H54 (cell line): ENCODE measurements around the gene TTLL10.

Experiments
- DNase-seq: peaks from one replicate; pipeline ENCODE4 v3.0.0; 2011; ENCODE audit warnings: low spot score, mixed read lengths; ENCODE audit not compliant: insufficient read length
- FAIRE-seq: peaks from 3 replicates; lab custom pipeline; 2011; peaks lifted over from hg19 to GRCh38; lab: Jason Lieb, UNC
- POLR2A ChIP-seq: IDR thresholded peaks from 2 replicates; pipeline ENCODE4 v1.6.1; 2011; ENCODE audit warnings: low read depth, mild to moderate bottlenecking, low read length

The TTLL10 gene

DNA sequence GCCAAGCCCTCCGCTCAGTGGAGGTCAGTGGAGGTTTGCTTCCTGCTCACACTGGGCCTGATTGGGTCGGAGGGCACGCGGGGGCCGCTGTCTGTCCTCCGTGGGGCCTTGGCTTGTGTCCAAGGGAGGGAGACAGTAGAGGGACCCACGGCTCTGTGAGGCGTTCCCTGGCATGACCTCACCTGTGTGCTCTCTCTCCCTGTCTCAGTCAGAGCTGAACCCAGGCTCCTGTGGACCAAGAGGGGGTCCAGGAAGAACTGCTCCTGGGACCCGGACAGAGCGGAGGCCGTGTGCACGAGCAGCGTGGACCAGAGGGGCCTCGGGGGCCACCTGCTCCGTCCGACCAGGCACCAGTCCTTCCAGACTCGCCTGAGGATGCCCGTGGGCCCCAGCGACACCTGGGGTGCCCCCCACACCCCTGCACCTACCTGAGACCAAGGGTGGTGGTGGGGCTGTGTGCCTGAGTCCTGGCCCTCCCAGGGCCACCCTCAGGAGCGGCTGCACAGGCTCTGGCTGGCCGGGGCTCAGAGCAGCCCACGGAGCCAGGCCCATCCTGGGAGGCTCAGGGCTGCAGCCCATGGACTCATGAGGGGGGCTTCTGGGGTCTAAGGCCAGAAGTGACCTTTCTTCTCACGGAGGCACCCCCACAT, 13.3 kb upstream of the TTLL10 start:
- TF ChIP-seq POLR2A = no peak
- no peak for DNase-seq
- FAIRE-seq = no peak

DNA sequence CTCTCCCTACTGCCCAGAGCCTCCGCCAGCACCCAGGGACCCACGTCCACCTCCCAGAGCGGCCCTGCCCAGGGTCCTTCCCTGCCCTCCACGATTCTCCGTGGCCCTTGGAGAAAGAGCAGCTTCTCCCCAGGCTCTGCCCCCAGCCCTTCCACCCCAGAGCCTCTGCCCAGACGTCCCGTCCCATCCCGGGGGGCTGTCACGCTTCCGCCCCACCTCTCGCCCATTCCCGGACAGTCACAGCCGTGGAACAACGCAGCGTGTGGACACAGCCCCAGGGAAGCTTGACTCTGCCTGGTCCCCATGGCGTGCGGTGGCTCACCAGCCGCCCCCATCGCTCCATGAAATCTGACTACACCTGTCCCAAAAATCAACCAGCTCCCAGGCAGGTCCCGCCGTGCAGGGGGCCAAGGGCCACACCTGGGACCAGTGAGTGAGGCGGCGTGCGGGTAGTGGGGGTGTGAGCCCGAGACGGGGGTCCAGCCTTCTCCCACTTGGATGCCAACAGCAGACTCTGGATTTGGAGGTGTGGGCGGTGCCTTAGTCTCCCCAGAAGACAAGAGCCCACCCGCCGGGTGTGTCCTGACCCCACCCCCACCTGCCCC, 12.5 kb upstream of the TTLL10 start:
- no peak for FAIRE-seq
- TF ChIP-seq POLR2A = no peak
- no peak for DNase-seq

DNA sequence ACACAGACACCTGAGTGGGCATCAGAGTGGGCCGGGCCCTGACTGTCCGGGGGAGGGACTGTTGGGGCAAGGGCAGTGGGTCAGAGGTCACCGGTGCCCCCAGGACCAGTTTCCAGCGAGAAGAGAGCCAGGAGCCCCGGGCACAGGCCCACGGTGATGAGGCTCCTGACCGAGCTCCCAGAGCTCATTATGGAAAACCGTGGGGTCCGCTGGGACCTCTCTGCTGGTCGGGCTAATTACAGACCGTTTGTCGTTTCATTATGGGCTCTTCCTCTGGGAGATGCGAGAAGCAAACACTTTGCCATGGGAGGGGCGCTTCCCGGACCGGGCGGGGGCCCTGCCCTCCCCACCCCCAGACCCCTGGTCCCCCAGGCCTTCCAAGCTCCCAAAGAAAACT, 12.0 kb upstream of the TTLL10 start:
- DNase-seq (no peak), FAIRE-seq (no peak)
- no peak for TF ChIP-seq POLR2A

GRCh38 chr1:1162597-1163537, 10.8 kb upstream of the TTLL10 start:
- no peak for TF ChIP-seq POLR2A
- no peak for DNase-seq
- FAIRE-seq = no peak

GRCh38 chr1:1163538-1164070, 10.1 kb upstream of the TTLL10 start:
- no peak for DNase-seq
- FAIRE-seq = no peak
- TF ChIP-seq POLR2A = no peak

- FAIRE-seq (no peak), DNase-seq (no peak)
- no peak for TF ChIP-seq POLR2A
Observed at GRCh38 chr1:1164361-1164700, 9.3 kb upstream of the TTLL10 start.

- TF ChIP-seq POLR2A = no peak
- FAIRE-seq = no peak
- no peak for DNase-seq
Observed at GRCh38 chr1:1164701-1165451, 8.8 kb upstream of the TTLL10 start.

DNA sequence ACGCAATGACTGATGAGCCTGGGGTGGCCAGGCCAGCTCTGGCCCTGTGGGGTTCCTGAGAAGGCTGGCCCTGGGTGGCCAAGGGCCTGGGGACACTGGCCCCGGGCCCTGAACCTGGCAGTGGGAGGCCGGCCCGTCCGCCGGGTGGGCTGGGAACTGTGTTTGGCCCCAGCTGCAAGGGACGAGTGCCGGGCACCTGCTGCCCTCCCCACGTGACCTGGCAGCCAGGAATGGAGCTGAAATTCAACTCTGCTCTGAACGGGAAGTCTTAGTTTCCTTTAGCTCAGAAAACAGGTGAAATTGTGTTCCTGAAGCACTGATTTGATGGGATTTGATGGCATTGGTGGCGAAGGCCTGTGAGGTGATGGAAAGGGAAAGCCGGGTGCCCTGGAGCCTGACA, 8.2 kb upstream of the TTLL10 start:
- no peak for TF ChIP-seq POLR2A
- DNase-seq (no peak), FAIRE-seq (no peak)

DNA sequence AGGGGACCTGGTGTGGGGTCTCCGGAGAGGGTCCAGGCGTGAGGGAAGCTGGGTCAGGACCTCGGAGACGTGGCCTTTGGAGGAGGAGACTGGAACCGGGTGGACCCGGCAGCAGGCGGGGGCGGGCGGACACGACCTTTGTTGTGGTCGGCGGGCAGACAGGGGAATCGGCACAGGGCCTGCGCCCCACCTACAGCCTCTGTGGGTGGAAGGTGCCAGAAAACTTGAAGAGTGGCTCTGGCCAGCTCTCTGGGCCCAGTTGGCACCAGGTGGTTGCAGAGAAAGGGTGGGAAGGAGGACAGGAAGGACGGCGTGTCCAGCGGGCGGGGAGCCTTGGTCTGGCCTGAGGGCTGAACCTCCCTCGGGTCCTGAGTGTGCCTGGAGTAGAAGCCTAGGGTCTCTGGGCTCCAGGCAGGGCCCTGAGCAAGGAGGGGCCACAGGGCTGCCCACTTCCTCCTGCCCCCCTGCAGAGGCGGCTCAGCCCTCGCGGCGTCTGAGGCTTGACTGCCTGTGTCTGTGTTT, 7.7 kb upstream of the TTLL10 start:
- TF ChIP-seq POLR2A = no peak
- DNase-seq = no peak
- FAIRE-seq = no peak

DNA sequence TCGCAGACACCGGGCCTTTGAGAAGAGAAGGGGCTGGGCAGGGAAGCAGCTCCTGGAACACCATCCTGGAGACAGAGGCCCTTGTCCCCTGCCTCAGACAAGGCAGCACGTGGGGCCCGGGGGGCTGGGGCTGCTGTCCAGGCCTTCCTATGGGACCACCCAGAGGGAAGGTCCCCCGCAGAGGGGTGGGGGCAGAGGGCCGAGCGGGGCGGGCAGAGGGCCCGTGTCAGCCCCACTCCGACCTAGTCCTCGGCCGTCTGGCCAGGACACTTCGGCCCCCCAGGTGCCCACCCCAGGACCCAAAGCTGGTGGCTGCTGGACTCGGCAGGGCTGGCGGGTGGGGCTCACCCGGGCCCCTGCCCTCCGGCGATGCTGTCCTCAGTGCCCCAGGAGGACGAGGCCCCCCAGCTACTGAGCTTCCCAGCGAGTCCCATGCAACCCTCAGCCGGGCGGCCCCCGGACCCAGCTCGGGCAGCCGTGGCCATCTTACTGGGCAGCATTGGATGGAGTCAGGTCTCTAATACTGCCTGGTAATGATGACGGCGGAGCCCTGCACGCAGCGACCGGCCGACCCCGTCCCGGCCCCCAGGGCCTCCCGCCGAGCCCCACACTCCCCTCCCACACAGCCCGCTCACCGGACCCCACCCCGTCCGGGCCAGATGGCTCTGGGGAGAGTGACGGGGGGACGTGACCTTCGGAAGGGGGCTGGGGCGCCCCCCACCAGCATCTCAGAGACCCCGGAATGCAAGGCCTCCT, 6.9 kb upstream of the TTLL10 start:
- no peak for DNase-seq
- no peak for FAIRE-seq
- no peak for TF ChIP-seq POLR2A

DNA sequence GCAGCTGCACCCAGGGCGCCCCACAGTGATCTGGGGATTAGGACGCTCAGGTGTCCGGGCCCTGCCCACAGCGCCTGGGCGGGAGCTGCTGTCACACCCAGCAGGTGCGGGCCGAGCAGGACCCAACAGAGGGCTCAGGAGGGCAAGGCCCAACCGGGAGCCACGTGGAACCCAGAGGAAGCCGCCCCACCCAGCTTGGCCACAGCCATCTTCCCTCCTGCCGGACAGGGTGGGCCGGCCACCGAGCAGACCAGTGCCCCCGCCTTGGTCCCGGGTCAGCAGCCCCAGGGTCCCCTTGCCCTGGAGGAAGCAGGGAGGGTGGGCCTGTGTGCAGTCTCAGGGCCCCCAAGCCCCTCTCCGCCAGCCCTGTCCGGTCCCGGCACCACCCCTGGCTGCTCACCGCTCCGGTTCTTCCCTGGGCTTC, 6.3 kb upstream of the TTLL10 start:
- TF ChIP-seq POLR2A = no peak

GRCh38 chr1:1167841-1168450, 5.7 kb upstream of the TTLL10 start:
- no peak for TF ChIP-seq POLR2A
- FAIRE-seq = no peak
- no peak for DNase-seq

More for the DNA sequence above, 6.3 kb upstream of the TTLL10 start:
- no peak for DNase-seq
- FAIRE-seq = no peak
